ENCODE results near the gene NT5DC2.

DNA sequence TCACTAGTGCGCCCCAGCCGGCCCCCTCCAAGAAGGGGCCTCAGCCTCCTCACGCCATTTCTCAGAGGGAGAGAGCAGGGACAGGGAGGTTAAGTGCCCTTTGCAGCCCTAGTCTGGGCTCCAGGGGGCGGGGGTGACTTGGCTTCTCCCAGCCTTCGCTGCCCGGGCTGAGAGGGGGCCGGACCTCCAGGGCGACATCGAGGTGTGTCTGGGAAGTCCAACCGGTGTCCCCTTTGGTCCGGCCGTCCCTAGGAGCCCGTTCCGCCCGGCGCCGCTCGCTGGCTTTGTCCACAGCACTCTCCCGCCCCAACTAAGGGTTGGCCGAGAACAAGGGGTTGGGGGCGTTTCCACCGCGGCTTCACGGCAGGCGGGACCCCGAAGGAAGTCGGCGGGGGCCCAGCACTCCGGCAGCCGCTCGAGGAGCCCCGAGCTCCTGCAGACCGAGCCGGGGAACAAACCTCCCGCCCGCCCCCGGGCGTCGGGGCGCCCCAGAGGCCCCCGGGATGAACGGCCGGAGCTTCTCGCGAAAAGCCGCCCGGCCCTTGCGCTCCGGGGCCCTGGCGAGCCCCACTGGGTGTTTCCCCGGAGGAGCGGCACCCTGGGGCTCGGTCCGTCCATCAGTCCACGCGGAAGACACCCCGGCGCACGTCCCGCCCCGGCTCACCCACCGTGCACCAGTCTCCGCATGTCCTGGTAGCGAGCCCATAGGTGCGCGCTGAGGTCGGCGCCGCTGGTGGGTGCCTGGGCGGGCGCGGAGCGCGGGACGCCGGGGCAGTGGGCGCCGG, 627 bp downstream of the NT5DC2 start:
- TF ChIP-seq, protein P1, sequence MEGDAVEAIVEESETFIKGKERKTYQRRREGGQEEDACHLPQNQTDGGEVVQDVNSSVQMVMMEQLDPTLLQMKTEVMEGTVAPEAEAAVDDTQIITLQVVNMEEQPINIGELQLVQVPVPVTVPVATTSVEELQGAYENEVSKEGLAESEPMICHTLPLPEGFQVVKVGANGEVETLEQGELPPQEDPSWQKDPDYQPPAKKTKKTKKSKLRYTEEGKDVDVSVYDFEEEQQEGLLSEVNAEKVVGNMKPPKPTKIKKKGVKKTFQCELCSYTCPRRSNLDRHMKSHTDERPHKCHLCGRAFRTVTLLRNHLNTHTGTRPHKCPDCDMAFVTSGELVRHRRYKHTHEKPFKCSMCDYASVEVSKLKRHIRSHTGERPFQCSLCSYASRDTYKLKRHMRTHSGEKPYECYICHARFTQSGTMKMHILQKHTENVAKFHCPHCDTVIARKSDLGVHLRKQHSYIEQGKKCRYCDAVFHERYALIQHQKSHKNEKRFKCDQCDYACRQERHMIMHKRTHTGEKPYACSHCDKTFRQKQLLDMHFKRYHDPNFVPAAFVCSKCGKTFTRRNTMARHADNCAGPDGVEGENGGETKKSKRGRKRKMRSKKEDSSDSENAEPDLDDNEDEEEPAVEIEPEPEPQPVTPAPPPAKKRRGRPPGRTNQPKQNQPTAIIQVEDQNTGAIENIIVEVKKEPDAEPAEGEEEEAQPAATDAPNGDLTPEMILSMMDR (conservative IDR thresholded peaks at IDR 0.05; ENCODE audit: low read depth, low read length), result no peak
- no peak for TF ChIP-seq EZH2 (IDR thresholded peaks at IDR 0.05; ENCODE audit: low read length, unreplicated experiment)

Measured in PC-3 (cell line).